CD4-positive, alpha-beta T cell treated with Interleukin-12 subunit alpha and Interleukin-12 subunit beta, for 1 hour (primary cell): Measurements from ENCODE around the gene GOT2.
"Not testable (repeated sequence)": the region's sequence is repeated elsewhere in the genome, so short reads cannot be mapped to it uniquely, and the experiment has no call there.

Experiments
- DNase-seq: peaks from one replicate; pipeline ENCODE4 v3.0.0-alpha.2; 2020

The GOT2 gene

DNA sequence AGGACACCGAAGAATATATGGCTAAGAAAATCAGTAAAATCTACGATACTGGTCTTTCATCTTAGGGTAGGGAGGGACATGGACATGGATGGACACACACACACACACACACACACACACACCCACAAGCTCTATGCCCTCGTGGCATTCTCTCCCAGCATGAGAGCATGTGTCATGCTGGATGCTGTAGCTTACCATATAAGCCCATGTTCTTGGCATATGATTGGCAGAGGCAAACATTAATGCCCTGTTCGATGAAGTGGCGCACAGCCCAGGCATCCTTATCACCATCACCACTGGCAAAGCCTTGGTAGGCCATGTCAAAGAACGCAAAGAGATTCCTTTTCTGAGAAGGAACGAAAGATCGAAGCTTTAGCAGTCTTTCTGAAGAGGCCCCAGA is 17.6 kb downstream of the GOT2 start:
- DNase-seq: no peak

DNA sequence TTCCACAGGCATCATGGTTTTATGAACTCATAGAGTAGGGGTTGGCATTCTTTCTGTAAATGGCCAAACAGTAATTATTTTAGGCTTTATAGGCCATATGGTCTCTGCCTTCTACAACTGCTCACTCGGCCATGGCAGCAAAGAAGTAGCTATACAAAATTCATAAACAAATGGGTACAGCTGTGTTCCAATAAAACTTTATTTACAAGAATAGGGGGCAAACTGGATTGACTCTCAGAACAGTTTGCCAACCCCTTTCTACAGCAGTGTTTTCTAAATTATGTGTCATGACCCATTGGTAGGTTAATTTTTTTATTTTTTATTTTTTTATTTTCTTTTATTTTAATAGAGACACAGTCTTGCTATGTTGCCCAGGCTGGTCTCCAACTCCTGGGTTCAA is 20.4 kb downstream of the GOT2 start:
- DNase-seq: no peak

DNA sequence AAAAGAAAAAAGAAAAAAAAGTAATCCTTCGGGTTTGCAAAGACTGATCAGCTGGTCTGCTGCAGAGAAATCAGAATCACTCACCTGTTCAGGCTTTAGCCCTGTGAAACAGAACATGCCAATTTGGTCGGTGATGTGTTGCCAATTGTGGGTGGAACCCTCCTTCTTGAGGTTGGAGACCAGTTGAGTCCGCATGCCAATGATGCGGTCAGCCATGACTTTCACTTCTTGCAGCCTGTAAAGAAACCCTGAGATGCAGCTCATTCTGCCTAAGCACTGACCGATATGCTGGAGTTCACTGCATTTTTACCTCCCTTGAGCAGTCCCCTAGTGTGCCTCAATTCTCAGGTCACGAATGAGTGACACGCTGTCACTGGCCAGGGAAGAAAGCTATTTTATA is 24.8 kb downstream of the GOT2 start:
- no peak for DNase-seq

DNA sequence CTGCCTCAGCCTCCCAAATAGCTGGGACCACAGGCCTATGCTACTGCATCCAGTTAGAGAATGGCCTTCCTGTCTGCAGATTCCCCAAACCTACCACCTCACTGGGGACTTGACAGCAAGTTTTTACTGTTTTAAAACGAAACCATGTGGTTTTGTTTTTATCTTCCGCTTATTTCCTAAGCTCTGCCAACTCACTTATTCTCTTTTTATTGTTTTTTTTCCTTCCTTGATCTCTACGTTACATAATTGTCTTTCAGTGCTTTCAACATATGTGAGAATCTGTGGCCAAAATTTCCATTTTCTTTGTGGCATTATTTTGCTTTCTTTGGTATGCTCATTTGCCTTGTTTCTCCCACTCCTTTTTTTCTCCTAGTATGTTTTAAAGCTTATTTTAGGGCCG is 35.0 kb downstream of the GOT2 start:
- DNase-seq: no peak

DNA sequence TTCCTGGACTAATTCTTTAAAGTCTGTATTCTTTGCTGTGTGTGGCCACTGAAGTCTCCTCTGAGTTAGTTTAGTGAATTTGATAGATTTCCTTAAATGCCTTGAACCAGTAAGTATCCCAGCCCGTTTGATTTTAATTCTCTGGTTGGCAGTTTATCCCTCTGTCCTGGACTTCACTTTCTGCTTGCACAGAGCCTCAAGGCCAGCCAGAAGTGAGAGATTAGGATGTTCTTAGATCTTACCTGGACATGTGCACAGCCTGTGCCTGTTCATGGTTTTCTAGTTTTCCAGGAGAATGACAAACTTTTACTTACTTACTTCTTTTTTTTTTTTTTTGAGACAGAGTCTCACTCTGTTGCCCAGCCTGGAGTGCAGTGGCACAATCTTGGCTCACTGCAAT is 38.7 kb downstream of the GOT2 start:
- no peak for DNase-seq

DNA sequence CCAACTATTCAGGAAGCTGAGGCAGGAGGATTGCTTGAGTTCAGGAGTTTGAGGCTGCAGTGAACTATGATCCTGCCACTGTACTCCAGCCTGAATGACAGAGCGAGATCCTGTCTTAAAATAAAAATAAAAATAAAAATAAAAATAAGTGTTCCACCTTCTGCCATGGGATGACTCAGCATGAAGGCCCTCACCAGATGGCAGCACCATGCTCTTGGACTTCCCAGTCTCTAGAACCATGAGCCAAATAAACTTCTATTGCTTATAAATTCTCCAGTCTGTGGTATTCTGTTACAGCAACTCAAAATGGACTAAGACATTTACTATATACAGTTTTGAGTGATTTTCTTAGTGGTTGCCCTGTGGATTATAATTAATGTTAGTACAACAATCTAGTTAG is 41.7 kb downstream of the GOT2 start:
- no peak for DNase-seq

DNA sequence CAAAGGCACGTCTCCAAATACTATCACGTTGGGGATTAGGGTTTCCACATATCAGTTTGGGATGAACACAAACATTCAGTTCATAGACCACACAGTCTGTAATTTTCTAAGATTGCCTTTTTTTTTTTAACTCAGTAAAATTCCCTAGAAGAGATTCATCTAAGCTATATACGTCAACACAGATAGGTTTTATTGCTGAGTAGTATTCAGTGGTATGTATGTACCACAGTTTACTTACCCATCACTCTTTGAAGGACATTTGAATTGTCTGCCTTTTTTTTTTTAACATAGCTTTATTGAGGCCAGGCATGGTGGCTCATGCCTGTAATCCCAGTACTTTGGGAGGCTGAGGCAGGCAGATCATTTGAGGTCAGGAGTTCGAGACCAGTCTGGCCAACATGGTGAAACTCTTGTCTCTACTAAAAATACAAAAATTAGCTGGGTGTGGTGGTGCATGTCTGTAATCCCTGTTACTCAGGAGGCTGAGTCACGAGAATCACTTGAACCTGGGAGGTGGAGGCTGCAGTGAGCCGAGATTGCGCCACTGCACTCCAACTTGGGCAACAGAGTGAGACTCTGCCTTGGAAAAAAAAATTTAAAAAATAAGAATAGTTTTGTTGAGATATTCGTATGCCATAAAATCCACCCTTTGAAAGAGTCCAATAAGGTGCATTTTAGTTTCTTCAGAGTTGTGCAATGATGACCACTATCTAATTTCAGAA is 47.0 kb downstream of the GOT2 start:
- DNase-seq: not testable (repeated sequence)

DNA sequence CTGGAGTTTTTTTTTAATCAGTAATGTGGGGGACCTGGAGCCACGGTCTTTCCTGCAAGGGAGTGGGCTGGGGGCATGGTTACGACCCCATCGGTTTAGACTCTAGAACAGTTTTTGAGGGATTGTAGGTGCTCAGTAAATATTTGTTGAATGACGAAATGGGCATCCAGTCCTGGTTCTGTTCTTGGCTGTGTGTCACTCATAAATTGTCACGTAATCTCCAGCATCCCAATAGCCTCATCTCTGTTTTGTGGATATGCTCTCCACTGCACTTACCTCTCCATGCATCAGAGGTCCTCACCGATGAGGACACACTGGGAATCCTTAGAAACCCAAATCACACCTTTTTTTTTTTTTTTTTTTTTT is 49.0 kb downstream of the GOT2 start:
- no peak for DNase-seq

DNA sequence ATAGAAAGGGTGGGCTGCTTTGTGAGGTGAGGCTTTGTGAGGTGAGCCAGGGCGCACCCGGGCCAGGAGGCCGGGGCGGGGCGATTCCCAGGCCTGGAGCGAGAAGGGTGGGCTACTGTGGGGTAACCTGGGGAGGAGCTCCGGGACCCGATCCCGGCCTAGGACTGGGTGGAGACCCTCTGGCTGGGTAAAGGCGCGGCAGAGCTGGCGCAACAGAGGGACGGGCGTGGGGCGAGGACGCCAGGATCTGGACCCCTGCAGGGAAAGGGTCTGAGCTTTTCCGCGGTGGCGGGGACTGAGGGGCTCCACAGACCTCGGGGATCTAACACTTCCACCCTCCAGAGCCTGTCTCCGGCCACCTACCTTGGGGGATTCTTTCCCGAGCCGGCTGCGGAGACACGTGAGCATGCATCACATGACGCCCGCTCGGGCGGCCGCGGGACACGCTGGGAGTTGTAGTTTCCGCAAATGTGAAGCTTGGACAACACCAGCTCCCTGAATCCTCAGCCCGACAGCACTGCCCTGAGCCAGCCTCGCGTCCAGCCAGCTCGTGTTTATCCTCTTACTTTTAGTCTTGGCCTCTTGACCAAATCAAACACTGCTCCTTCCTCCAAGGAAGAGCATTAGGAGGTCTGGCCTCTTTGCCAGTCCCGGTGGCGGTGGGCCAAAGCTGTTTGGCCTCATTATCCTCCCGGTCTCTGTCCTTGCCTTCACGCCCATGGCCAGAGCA is 49.6 kb downstream of the GOT2 start, which contains the start of gene SLC38A7:
Gene SLC38A7, minus strand, starts transcription at position 417 of the 730 bp plus-strand sequence. CDS start 4,644 bp downstream, outside the sequence.
- peak; percentile 77 for DNase-seq

DNA sequence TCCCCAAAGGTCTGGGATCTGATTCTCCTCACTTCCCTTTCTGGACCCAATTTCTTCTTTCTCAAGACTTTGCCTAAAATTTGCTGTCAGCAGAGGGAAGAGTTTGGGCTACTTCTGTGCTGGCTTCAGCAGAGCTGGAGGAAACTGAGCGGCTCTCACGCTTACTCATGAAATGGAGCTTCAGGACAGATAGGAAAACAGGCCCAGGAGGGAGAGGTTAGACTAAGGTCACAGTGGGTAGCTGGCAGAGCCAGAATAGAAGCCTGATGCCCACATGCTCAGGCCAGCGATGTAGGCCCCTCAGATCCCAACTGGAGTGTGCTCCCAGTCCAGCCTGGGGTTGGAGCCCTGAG is 50.1 kb downstream of the GOT2 start:
- no peak for DNase-seq

DNA sequence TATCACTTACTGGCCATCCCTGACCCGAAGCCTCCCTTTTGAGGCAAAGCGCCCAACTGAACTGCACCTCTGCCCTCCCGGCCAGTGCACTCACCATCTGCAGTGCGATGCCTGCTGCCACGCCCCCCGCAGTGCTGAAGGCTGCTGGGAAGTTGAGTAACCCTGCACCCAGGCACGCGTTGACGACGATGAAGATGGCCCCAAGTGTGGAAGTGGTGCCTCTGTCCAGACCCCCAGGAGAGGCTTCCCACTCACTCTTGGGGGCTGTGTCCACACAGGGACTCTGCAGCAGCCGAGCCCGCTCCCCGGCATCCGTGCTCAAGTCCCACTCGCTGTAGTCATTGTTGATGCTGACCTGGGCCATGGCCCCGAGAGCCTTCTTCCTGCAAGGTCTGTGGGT is 54.4 kb downstream of the GOT2 start:
- DNase-seq: no peak

DNA sequence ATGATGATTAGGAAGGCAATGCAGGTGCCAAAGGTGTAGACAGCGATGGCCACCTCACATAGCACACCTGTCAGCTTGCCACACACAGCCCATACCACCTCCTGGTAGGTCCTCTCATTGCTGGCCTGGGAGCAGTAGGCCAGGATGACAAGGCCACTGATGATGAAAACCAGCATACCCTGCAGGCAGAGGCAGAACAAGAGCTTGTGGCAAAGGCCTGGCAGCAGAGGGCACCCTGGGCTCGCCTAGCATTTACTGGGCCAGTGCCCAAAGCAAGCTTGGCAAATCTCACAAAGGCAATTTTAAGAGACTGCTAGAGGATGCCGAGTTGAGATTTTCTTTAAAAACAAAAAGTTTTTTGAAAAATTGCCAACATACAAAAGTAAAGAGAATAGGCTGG is 55.4 kb downstream of the GOT2 start:
- no peak for DNase-seq

DNA sequence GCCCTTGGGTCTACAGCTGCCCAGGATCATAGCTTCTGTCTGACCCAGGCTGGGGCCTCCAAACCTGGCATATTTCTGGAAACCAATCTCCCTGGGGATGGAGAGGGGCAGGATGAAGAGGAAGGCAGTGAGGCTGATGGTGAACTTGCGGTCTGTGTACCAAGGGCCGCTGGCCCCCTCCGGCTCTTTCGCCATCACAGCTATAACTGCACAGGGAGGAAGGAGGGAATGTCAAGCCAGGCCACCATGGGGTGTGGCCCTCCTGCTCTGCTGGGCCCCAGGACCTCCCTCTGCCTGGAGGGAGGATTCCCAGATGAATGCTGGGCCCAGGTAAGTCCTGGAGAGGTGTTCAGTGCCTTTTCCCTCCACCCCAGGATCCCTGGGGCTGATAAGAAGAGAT is 55.8 kb downstream of the GOT2 start:
- DNase-seq: no peak

DNA sequence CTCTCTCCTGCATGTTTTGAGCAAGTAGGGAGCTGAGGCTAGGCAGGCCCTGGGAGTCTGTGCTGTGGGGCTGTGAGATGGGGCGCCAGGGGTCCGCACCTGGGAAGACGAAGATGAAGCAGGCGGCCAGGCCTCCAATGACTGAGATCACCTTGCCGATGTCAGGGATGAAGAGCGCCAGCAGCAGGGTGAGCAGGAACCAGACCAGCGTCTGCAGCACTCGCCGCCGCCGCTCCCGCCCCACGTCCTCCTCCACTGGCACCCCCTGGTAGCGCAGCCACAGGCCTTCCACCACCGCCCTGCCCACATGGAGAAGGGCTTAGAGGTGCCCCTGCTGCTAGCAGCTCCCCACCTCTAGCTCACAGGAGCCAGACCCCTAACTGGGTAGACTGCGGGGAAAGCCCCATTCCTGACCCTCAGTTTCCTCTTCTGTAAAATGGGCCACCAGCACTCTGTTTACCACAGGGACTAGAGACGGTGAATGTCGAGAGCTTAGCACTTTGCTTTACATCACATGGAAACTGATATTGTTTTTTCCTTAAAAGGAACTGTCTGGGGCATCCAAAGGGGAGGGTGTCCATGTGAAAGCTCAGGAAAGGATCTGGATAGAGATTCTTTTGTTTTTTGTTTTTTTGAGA is 63.1 kb downstream of the GOT2 start:
- no peak for DNase-seq

DNA sequence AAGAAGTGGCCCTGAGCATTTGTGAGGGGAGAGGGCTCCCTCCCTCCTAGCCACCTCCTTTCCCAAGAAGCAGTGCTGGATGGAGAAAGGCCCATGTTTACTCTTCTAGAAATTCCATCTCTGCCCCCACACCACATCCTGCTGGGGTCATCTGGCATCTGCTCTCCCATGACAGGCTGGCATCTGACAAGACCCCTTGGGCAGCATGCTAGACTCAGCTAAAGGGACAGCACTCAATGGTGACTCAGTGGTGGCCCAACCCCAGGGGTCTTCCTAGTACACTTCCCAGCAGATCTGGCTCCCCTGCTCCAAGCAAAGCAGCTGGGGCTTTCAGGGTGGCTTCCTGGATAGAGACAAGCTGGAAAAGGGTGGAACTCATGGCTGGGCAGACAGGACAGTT is 63.9 kb downstream of the GOT2 start:
- no peak for DNase-seq

DNA sequence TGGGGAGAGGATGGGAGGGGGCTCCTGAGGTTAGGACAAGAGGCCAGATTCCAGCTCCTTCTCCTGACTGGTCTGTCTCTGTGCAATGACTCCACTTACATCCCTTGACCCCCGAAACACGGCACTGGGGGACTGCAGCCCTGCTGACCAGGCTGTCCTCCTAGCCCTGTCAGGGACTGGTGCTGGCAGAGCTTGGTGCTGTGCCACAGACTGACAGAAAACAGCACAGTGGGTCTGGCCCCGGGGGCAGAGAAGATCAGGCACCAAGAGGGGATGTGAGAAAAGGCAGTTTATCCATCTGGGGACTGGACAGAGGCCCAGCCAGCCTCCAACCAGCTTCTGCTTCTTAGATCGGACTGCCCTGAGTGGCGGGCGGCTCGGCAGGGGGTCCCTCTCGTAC is 68.9 kb downstream of the GOT2 start:
- DNase-seq: no peak

DNA sequence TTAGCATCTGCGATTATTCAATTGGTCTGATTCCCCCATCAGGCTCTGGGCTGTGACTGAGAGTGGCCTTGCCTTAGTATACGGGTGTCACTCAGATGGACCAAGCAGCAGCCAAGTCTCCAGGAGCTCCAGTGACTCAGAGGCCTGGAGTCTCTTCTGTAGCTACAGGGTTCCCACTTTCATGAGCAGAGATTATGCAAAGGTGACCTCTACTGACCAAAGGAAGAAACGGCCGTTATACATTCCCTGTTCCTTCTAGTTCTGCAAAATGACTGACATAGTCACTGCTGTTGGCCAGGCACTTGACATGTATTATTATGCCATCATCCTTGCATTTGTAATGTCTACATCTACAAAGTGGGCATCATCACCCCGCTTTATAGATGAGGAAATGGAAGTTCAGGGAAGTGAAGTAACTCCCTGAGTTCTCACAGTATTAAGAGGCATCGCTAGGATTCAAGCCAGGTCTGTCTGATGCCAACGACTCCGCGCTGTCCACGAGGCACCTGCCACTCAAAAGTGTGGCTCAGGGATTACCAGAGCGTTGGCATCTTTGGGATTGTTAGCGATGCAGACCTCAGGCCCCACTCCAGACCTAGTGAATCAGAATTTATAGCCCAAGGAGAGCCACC is 72.8 kb downstream of the GOT2 start:
- peak; percentile 31 for DNase-seq

DNA sequence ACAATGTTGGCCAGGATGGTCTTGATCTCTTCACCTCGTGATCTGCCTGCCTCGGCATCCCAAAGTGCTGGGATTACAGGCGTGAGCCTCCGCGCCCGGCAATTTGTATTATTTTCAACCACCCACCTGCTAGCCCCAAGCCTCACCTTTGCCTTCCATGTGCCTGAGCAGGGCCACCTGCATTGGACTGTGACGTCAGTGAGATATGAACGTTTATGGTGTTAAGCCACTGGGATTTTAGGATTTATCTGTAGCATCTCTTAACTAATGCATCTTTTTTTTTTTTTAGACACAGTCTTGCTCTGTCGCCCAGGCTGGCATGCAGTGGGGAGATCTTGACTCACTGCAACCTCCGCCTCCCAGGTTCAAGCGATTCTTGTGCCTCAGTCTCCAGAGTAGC is 74.2 kb downstream of the GOT2 start:
- not testable (repeated sequence) for DNase-seq

DNA sequence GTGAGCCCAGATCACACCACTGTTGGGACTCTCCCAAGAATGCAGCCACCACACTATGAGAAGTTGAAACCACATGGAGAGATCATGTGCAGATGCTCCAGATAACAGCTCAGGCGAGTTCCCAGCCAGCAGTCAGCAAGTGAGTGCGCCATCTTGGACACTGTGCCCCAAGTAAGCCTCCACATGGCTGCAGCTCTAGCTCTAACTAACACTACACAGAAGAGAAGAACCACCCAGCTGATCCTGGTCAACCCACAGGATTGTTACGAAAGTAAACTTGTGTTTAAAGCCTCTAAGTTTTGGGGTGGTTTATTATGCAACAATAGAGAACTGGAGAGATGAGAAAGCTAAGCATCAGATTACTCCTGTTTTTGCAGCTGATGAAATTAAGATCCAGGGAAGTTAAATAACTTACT is 75.3 kb downstream of the GOT2 start:
- DNase-seq: no peak
